Esophagus muscularis mucosa (tissue), 4 donors: ENCODE measurements around the gene MBNL3. TPM values are rescaled to one million over a fixed set of nuclear protein-coding genes. Genes with fewer than 3 reads are reported as not detected.

Experiments
- DNase-seq: peaks from one replicate; pipeline ENCODE4 v3.0.0-alpha.2; 2017; ENCODE audit errors: extremely low spot score
- H3K27ac ChIP-seq, 4 donors: fragments of 200-600 bp; sonication (generic); replicated peaks in 1 of 4; 1 replicate in 3 of 4; 2 replicates in 1 of 4; pipeline ENCODE4 v1.5.1; 2016 to 2019; ENCODE audit warnings: mild to moderate bottlenecking in 1 of 4
- H3K27me3 ChIP-seq, 4 donors: fragments of 200-600 bp; sonication (generic); one replicate each; pipeline versions ENCODE4 v1.5.1 to v1.6.0; 2016 to 2019
- H3K36me3 ChIP-seq, 4 donors: fragments of 200-600 bp; sonication (generic); one replicate each; pipeline ENCODE4 v1.5.1; 2016 to 2019
- H3K4me1 ChIP-seq, 4 donors: fragments of 200-600 bp; sonication (generic); one replicate each; pipeline ENCODE4 v1.5.1; 2016 to 2019
- H3K4me3 ChIP-seq, 4 donors: fragments of 200-600 bp; sonication (generic); 1 replicate in 2 of 4; 2 replicates in 2 of 4; pipeline ENCODE4 v1.5.1; 2016 to 2019; ENCODE audit warnings: mild to moderate bottlenecking in 4 of 4, moderate library complexity in 1 of 4
- H3K9me3 ChIP-seq, 4 donors: fragments of 200-600 bp; sonication (generic); 1 replicate in 3 of 4; 2 replicates in 1 of 4; pipeline ENCODE4 v1.5.1; 2016 to 2019
- EP300 ChIP-seq: sonication (generic); formaldehyde crosslinking; IDR thresholded peaks from one replicate; pipeline ENCODE4 v1.6.1; 2017; ENCODE audit warnings: antibody characterized with exemption
- POLR2A ChIP-seq: fragments of 450-650 bp; IDR thresholded peaks from one replicate; pipeline ENCODE4 v1.6.1; 2017; ENCODE audit warnings: antibody characterized with exemption, moderate library complexity, mild to moderate bottlenecking, low read depth
- POLR2AphosphoS5 ChIP-seq, 2 donors: sonication (generic); formaldehyde crosslinking; IDR thresholded peaks; one replicate each; pipeline ENCODE4 v1.6.1; 2017; ENCODE audit warnings: antibody characterized with exemption in 2 of 2
- WGBS: methylation state at CpG from one replicate; pipeline ENCODE4 v1.1.5; 2018; 5-methylcytosine and 5-hydroxymethylcytosine counted together
- intact Hi-C: fragments of 100-400 bp; cut with DNase I; formaldehyde crosslinking; loops from one replicate; pipeline ENCODE4 v1.15.1; 2023
- total RNA-seq, 4 donors: library from RNA; depleted of rRNA; stranded (reverse); fragments of >200 nt; gene quantifications; one replicate each; pipeline versions ENCODE4 v1.1.0 to v1.2.1, GENCODE V29; 2016
- TF ChIP-seq, protein P1 (sequence below), 3 experiments: fragments of 200-600 bp in 2 of 3; fragments of 450-650 bp in 1 of 3; sonication (generic) in 2 of 3; IDR thresholded peaks; one replicate each; pipeline ENCODE4 v1.5.1; 2017 to 2019; ENCODE audit warnings: antibody characterized with exemption in 3 of 3, mild to moderate bottlenecking in 2 of 3, moderate library complexity in 1 of 3

The MBNL3 gene
- total RNA-seq, 4 donors from 2014 or later = 1.7 to 13.8 (median 6.8) TPM

DNA sequence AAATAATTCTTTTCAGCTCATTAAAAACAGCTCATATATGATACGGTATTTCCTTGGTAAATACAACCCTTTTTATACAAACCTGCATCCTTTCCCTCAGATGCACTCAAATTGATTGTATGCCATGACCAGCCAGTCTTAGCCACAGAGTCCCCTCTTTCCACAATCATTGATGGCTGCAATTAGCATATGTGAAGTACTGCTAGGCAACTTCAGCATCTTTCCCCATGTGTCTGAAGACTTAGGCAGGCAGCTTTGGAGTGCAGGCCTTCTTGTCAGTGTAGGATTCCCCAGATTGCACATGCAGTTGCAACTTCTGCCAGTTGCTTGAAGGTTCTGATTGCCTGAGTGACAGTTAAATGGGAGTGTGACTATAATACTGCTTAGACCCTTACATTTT lies 15.6 kb upstream of the MBNL3 start:
- WGBS = 76% methylated on average over 1 of the region's 1 CpG
- Histone ChIP-seq H3K4me1 (no peaks in the 10 kb centered on the region), H3K4me3 (no peak overlapping the region), H3K27ac (no peak overlapping the region), H3K27me3 (no peaks in the 10 kb centered on the region), H3K36me3 (no peaks in the 10 kb centered on the region), H3K9me3 (no peaks in the 10 kb centered on the region)
- intact Hi-C loops = no loop called here
- DNase-seq = no peak
- TF ChIP-seq EP300 = no peak
- TF ChIP-seq, protein P1, sequence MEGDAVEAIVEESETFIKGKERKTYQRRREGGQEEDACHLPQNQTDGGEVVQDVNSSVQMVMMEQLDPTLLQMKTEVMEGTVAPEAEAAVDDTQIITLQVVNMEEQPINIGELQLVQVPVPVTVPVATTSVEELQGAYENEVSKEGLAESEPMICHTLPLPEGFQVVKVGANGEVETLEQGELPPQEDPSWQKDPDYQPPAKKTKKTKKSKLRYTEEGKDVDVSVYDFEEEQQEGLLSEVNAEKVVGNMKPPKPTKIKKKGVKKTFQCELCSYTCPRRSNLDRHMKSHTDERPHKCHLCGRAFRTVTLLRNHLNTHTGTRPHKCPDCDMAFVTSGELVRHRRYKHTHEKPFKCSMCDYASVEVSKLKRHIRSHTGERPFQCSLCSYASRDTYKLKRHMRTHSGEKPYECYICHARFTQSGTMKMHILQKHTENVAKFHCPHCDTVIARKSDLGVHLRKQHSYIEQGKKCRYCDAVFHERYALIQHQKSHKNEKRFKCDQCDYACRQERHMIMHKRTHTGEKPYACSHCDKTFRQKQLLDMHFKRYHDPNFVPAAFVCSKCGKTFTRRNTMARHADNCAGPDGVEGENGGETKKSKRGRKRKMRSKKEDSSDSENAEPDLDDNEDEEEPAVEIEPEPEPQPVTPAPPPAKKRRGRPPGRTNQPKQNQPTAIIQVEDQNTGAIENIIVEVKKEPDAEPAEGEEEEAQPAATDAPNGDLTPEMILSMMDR (IDR thresholded peaks at IDR 0.05) = no peak
- no peak for TF ChIP-seq POLR2A
- TF ChIP-seq POLR2AphosphoS5 (IDR thresholded peaks at IDR 0.05) = no peak

DNA sequence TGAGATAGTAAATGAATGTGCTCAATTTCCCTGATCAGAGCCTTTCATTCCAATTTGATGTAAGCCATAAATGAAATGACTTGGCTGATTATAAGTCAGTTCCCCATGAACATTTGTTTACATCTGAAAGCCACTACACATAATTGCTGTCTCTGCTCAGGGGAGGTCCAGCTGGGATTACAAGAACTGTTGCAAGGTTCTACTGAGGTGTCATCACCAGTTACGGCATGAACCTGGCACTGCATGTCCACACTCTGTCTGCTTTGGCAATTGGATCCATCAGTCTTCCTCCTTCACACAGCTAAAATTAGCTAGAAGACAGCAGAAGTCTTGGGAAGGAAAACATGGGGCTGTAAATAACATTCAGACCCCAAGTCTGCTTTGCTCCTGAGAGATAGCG lies 12.8 kb upstream of the MBNL3 start:
- intact Hi-C loops = no loop called here
- H3K9me3 ChIP-seq = no peaks in the 10 kb centered on the region
- no peaks in the 10 kb centered on the region for H3K36me3 ChIP-seq
- H3K27me3 ChIP-seq = peaks cover 0 to 14% (median 0%) of the 10 kb centered on the region in 4 donors
- no peak overlapping the region for H3K4me3 ChIP-seq
- H3K4me1 ChIP-seq = no peaks in the 10 kb centered on the region
- 77% methylated on average over 2 of the region's 2 CpGs for WGBS
- H3K27ac ChIP-seq = no peak overlapping the region
- TF ChIP-seq POLR2AphosphoS5 (IDR thresholded peaks at IDR 0.05) (no peak), POLR2A (no peak), EP300 (no peak)
- TF ChIP-seq, protein P1 (IDR thresholded peaks at IDR 0.05) = no peak
- no peak for DNase-seq

DNA sequence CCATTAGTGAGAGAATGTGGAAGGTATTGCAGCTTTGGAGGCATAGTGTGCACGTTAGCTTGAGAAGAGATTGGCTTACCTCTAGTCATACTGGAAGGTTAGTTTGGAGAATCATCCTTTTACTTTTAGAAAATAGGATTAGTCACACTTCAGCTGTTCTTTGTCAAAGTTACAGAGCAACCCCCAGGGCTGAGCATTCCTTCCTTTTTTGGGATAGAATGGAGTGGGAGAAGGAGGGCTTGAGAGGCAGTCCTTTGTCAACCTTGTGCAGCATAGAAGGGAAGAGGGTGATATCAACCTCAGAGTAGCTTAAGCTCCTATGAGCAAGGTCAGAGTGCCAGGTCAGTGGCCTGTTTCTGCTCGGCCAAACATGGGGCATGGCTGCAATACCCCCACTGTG lies 8.6 kb upstream of the MBNL3 start:
- H3K27ac ChIP-seq = no peak overlapping the region
- 74% methylated on average over 2 of the region's 2 CpGs for WGBS

DNA sequence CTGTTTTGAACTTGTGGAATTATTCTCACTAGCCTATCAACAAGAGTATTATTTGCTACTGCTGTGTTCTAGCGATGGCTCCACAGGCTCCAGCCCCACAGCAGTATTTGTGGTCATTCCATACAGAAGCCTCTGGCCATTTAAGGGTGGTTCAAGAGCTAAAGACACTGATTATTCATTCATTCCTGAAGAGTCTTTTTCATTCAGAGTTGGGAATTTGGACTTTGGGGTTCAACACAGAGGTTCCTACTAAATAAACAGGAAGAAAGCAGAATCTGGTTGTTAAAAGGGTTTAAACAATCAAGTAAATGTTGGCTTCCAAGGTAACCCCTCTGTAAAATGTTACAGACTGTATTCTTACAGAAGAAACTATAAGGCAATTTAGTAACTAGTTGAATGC lies 4.3 kb upstream of the MBNL3 start:
- intact Hi-C loops = no loop called here
- Histone ChIP-seq H3K4me3 (no peak overlapping the region), H3K27me3 (peaks cover 0 to 20% (median 0%) of the 10 kb centered on the region in 4 donors), H3K27ac (no peak overlapping the region), H3K4me1 (peaks cover 0 to 4% (median 2%) of the 10 kb centered on the region in 4 donors), H3K9me3 (no peaks in the 10 kb centered on the region), H3K36me3 (no peaks in the 10 kb centered on the region)
- TF ChIP-seq, protein P1 (IDR thresholded peaks at IDR 0.05) = no peak
- no peak for TF ChIP-seq EP300
- no peak for TF ChIP-seq POLR2AphosphoS5 (IDR thresholded peaks at IDR 0.05)
- no peak for TF ChIP-seq POLR2A
- no peak for DNase-seq
- WGBS = 59% methylated on average over 1 of the region's 1 CpG

More for the DNA sequence above, 8.6 kb upstream of the MBNL3 start:
- no peak for DNase-seq
- H3K27me3 ChIP-seq = peaks cover 0 to 20% (median 0%) of the 10 kb centered on the region in 4 donors
- H3K36me3 ChIP-seq = no peaks in the 10 kb centered on the region
- intact Hi-C loops = no loop called here
- H3K9me3 ChIP-seq = no peaks in the 10 kb centered on the region
- no peaks in the 10 kb centered on the region for H3K4me1 ChIP-seq
- TF ChIP-seq EP300 = no peak
- no peak overlapping the region for H3K4me3 ChIP-seq

DNA sequence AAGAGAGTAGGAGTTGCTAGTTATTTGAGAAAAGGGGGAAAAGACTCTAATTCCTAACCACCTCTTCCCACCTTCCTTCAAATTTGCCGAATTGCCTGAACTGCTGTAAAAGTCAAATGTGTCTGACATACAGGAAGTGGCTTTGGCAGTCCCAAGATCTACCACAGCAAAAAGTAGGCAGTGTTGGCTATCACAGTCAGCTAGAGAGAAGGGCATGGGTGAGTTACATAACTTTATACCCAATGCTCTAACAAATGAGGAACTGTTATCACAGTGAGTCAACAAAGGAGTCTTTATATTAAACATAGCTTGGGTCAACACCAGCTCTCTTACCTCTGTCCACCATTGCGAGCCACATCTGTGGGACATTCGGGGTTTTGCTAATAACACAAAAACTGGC lies 2.4 kb upstream of the MBNL3 start:
- Histone ChIP-seq H3K9me3 (no peaks in the 10 kb centered on the region), H3K36me3 (no peaks in the 10 kb centered on the region), H3K27ac (no peak overlapping the region), H3K4me3 (no peak overlapping the region), H3K4me1 (peaks cover 0 to 4% (median 2%) of the 10 kb centered on the region in 4 donors), H3K27me3 (peaks cover 0 to 9% (median 0%) of the 10 kb centered on the region in 4 donors)
- 81% methylated on average over 3 of the region's 3 CpGs for WGBS
- no peak for DNase-seq
- intact Hi-C loops = no loop called here
- no peak for TF ChIP-seq POLR2AphosphoS5 (IDR thresholded peaks at IDR 0.05)
